Upper lobe of right lung (tissue), 1 donor: Measurements from ENCODE around the gene LTO1. TPM values are rescaled to one million over a fixed set of nuclear protein-coding genes. Genes with fewer than 3 reads are reported as not detected.

ENCODE experiments used
- ATAC-seq: fragments of 200-7000 bp; cut with Tn5 transposase; one replicate; pipeline ENCODE4 v1.9.1; 2020; ENCODE audit warnings: mild to moderate bottlenecking, moderate library complexity
- DNase-seq: peaks from one replicate; pipeline ENCODE4 v3.0.0-alpha.2; 2020
- H3K27ac ChIP-seq: fragments of 200-600 bp; one replicate; pipeline ENCODE4 v1.8.0; 2022
- H3K27me3 ChIP-seq: fragments of 200-600 bp; one replicate; pipeline ENCODE4 v1.8.0; 2022; ENCODE audit warnings: mild to moderate bottlenecking
- H3K36me3 ChIP-seq: fragments of 200-600 bp; one replicate; pipeline ENCODE4 v1.8.0; 2022
- H3K4me1 ChIP-seq: fragments of 200-600 bp; one replicate; pipeline ENCODE4 v1.8.0; 2022
- H3K4me3 ChIP-seq: fragments of 200-600 bp; one replicate; pipeline ENCODE4 v1.8.0; 2022; ENCODE audit warnings: mild to moderate bottlenecking
- H3K9me3 ChIP-seq: fragments of 200-600 bp; one replicate; pipeline ENCODE4 v1.8.0; 2022
- CTCF ChIP-seq: fragments of 200-600 bp; IDR thresholded peaks from one replicate; pipeline ENCODE4 v1.8.0; 2022; ENCODE audit warnings: antibody characterized with exemption
- intact Hi-C: fragments of 100-400 bp; cut with DNase I; formaldehyde crosslinking; loops from one replicate; pipeline ENCODE4 v1.11.0; 2022
- total RNA-seq: library from RNA; stranded (reverse); fragmentation: NEBNext Ultra II Directional; extraction: Animal tissue kit (Norgen Biotek cat#: 25700); gene quantifications from one replicate; pipeline ENCODE4 v1.2.1, GENCODE V29; 2021
- donor health status: DM: no; HTN: yes; CAD: no; lungs with severe emphysema.

Gene LTO1
- total RNA-seq, 1 donor from 2014 or later, result 25.7 TPM

- H3K4me3 ChIP-seq, result no peak overlapping the region
- no peaks in the 10 kb centered on the region for H3K9me3 ChIP-seq
- H3K36me3 ChIP-seq, result peaks cover 37% of the 10 kb centered on the region
- H3K27ac ChIP-seq, result no peak overlapping the region
- intact Hi-C loops, result loop anchor here (5.0 kb wide), 2 partner anchors 348 to 543 kb away; no protein-coding TSS in a partner anchor
- H3K4me1 ChIP-seq, result peaks cover 25% of the 10 kb centered on the region
- peaks cover 6% of the 10 kb centered on the region for H3K27me3 ChIP-seq
- ATAC-seq (no peak), DNase-seq (peak; percentile 63)
- no peak for TF ChIP-seq CTCF
These were observed 30.0 kb downstream of the LTO1 start for GRCh38 chr11:69644962-69645675.

- peaks cover 31% of the 10 kb centered on the region for H3K4me1 ChIP-seq
- peaks cover 6% of the 10 kb centered on the region for H3K27me3 ChIP-seq
- H3K9me3 ChIP-seq, result no peaks in the 10 kb centered on the region
- H3K4me3 ChIP-seq, result peak overlapping the region; percentile 75
- H3K36me3 ChIP-seq, result peaks cover 29% of the 10 kb centered on the region
- intact Hi-C loops, result loop anchor here (5.0 kb wide), 1 partner anchor 347 kb away; no protein-coding TSS in a partner anchor
- peak overlapping the region; percentile 30 for H3K27ac ChIP-seq
- DNase-seq, result peak; percentile 95
- peak; percentile 26 for TF ChIP-seq CTCF
- ATAC-seq, result peak; percentile 78
These were observed 30.8 kb downstream of the LTO1 start for GRCh38 chr11:69644071-69644961.

GRCh38 chr11:69643646-69644045, 31.5 kb downstream of the LTO1 start:
- Histone ChIP-seq H3K4me1 (peaks cover 32% of the 10 kb centered on the region), H3K4me3 (peak overlapping the region; percentile 75), H3K9me3 (no peaks in the 10 kb centered on the region), H3K36me3 (peaks cover 22% of the 10 kb centered on the region), H3K27me3 (peaks cover 6% of the 10 kb centered on the region), H3K27ac (no peak overlapping the region)
- no peak for ATAC-seq
- no peak for TF ChIP-seq CTCF
- intact Hi-C loops, result loop anchor here (5.0 kb wide), 1 partner anchor 346 kb away; no protein-coding TSS in a partner anchor
- no peak for DNase-seq

- intact Hi-C loops, result loop anchor here (5.0 kb wide), 1 partner anchor 346 kb away; no protein-coding TSS in a partner anchor
- H3K4me3 ChIP-seq, result peak overlapping the region; percentile 75
- H3K9me3 ChIP-seq, result no peaks in the 10 kb centered on the region
- ATAC-seq, result peak; percentile 72
- H3K27ac ChIP-seq, result peak overlapping the region; percentile 90
- peak; percentile 92 for TF ChIP-seq CTCF
- peaks cover 6% of the 10 kb centered on the region for H3K27me3 ChIP-seq
- H3K4me1 ChIP-seq, result peaks cover 38% of the 10 kb centered on the region
- H3K36me3 ChIP-seq, result peaks cover 18% of the 10 kb centered on the region
- DNase-seq, result peak; percentile 91
These were observed 32.1 kb downstream of the LTO1 start for GRCh38 chr11:69642913-69643632.

GRCh38 chr11:69642549-69642912, 32.6 kb downstream of the LTO1 start:
- Histone ChIP-seq H3K4me3 (peak overlapping the region; percentile 75), H3K27ac (peak overlapping the region; percentile 90), H3K4me1 (peaks cover 42% of the 10 kb centered on the region), H3K27me3 (peaks cover 7% of the 10 kb centered on the region), H3K36me3 (peaks cover 15% of the 10 kb centered on the region), H3K9me3 (no peaks in the 10 kb centered on the region)
- ATAC-seq (peak; percentile 1), DNase-seq (peak; percentile 79)
- TF ChIP-seq CTCF, result no peak
- intact Hi-C loops, result loop anchor here (5.0 kb wide), 1 partner anchor 345 kb away; no protein-coding TSS in a partner anchor
